K562 (cell line): ENCODE results near the gene PTK6. TPM values are rescaled to one million over a fixed set of nuclear protein-coding genes. Genes with fewer than 3 reads are reported as not detected.

Experiments
- ATF2 ChIP-seq: sonication (generic); formaldehyde crosslinking; IDR thresholded peaks from 2 replicates; pipeline ENCODE4 v1.8.1; 2022; ENCODE audit warnings: missing genetic modification reagents
- ATF7 ChIP-seq: fragments of 450-650 bp; IDR thresholded peaks from 2 replicates; pipeline ENCODE4 v1.7.1; 2014; ENCODE audit warnings: mild to moderate bottlenecking, moderate library complexity
- CREB1 ChIP-seq, 2 experiments: sonication (generic) in 1 of 2; formaldehyde crosslinking in 1 of 2; IDR thresholded peaks; 2 replicates each; pipeline versions ENCODE4 v1.6.1 to v1.8.0; 2012 to 2022; ENCODE audit warnings: inconsistent platforms in 1 of 2, mild to moderate bottlenecking in 1 of 2, missing genetic modification reagents in 1 of 2, moderate library complexity in 1 of 2
- CSDE1 ChIP-seq, 2 experiments: fragments of 450-650 bp; IDR thresholded peaks; 2 replicates each; pipeline ENCODE4 v1.6.1; 2016; ENCODE audit warnings: mild to moderate bottlenecking in 1 of 2
- DPF2 ChIP-seq: fragments of 450-650 bp; IDR thresholded peaks from 2 replicates; pipeline ENCODE4 v1.6.1; 2016
- GTF2E2 ChIP-seq: fragments of 200-800 bp; sonication (Bioruptor generic); IDR thresholded peaks from 2 replicates; pipeline ENCODE4 v1.6.1; 2016; ENCODE audit warnings: missing genetic modification characterization, missing compliant biosample characterization
- HLTF ChIP-seq: fragments of 450-650 bp; IDR thresholded peaks from 2 replicates; pipeline ENCODE4 v1.6.1; 2016
- IRF9 ChIP-seq: fragments of 450-650 bp; IDR thresholded peaks from 2 replicates; pipeline ENCODE4 v1.6.1; 2016; ENCODE audit warnings: missing biosample characterization, missing genetic modification characterization
- JUN ChIP-seq, 2 experiments: sonication (generic) in 1 of 2; formaldehyde crosslinking in 1 of 2; IDR thresholded peaks; 2 replicates each; pipeline versions ENCODE4 v1.6.1 to v1.8.0; 2012 to 2022; ENCODE audit warnings: borderline replicate concordance in 2 of 2, mild to moderate bottlenecking in 2 of 2, improper control_type of control experiment in 1 of 2, low read depth in 1 of 2, low read length in 1 of 2, missing genetic modification reagents in 1 of 2
- JUND ChIP-seq, 2 experiments: IDR thresholded peaks; 2 replicates in 1 of 2; 3 replicates in 1 of 2; pipeline ENCODE4 v1.6.1; 2011; ENCODE audit warnings: borderline replicate concordance in 2 of 2, low read depth in 2 of 2, low read length in 2 of 2, improper control_type of control experiment in 1 of 2, missing biosample characterization in 1 of 2, missing genetic modification characterization in 1 of 2, missing genetic modification reagents in 1 of 2
- L3MBTL2 ChIP-seq: fragments of 450-650 bp; IDR thresholded peaks from 2 replicates; pipeline ENCODE4 v1.6.1; 2016; ENCODE audit warnings: mild to moderate bottlenecking, moderate library complexity
- LARP7 ChIP-seq: fragments of 450-650 bp; IDR thresholded peaks from 2 replicates; pipeline ENCODE4 v1.6.1; 2016
- LCOR ChIP-seq: sonication (generic); formaldehyde crosslinking; IDR thresholded peaks from 2 replicates; pipeline ENCODE4 v1.8.0; 2022; ENCODE audit warnings: mild to moderate bottlenecking, missing genetic modification reagents
- MAX ChIP-seq: sonication (generic); formaldehyde crosslinking; IDR thresholded peaks from 2 replicates; pipeline ENCODE4 v1.9.0; 2022; ENCODE audit warnings: mild to moderate bottlenecking, missing genetic modification reagents
- NCOA6 ChIP-seq: fragments of 450-650 bp; IDR thresholded peaks from 2 replicates; pipeline ENCODE4 v1.6.1; 2017; ENCODE audit warnings: mild to moderate bottlenecking
- NFYB ChIP-seq: IDR thresholded peaks from 2 replicates; pipeline ENCODE4 v1.6.1; 2011; ENCODE audit warnings: mild to moderate bottlenecking, moderate library complexity; ENCODE audit not compliant: insufficient read length; ENCODE audit errors: extremely low read depth
- NR1H2 ChIP-seq: sonication (generic); formaldehyde crosslinking; IDR thresholded peaks from 2 replicates; pipeline ENCODE4 v1.4.0; 2020; ENCODE audit warnings: mild to moderate bottlenecking, missing genetic modification reagents
- PHB ChIP-seq: fragments of 250-450 bp; sonication (Bioruptor Pico); IDR thresholded peaks from 2 replicates; pipeline ENCODE4 v1.5.0; 2021
- SOX6 ChIP-seq: fragments of 450-650 bp; IDR thresholded peaks from 2 replicates; pipeline ENCODE4 v1.6.1; 2014; ENCODE audit warnings: mild to moderate bottlenecking
- SUPT5H ChIP-seq: fragments of 450-650 bp; IDR thresholded peaks from 2 replicates; pipeline ENCODE4 v1.6.1; 2016
- XRCC3 ChIP-seq: fragments of 450-650 bp; IDR thresholded peaks from 2 replicates; pipeline ENCODE4 v1.6.1; 2017; ENCODE audit warnings: mild to moderate bottlenecking, moderate library complexity
- ZBTB17 ChIP-seq: fragments of 450-650 bp; formaldehyde crosslinking; IDR thresholded peaks from 2 replicates; pipeline ENCODE4 v1.4.0; 2020; ENCODE audit warnings: mild to moderate bottlenecking
- ZBTB7A ChIP-seq: IDR thresholded peaks from 2 replicates; pipeline ENCODE4 v1.6.1; 2011; ENCODE audit warnings: low read depth, mild to moderate bottlenecking, low read length, moderate library complexity, borderline replicate concordance; ENCODE audit not compliant: control insufficient read depth
- ZNF134 ChIP-seq: fragments of 250-450 bp; sonication (Bioruptor Pico); conservative IDR thresholded peaks from 2 replicates; pipeline ENCODE4 v1.4.0; 2020
- ZNF354B ChIP-seq: fragments of 250-450 bp; sonication (Bioruptor Pico); IDR thresholded peaks from 2 replicates; pipeline ENCODE4 v1.4.0; 2020
- ZNF41 ChIP-seq: fragments of 250-450 bp; sonication (Bioruptor Pico); conservative IDR thresholded peaks from 2 replicates; pipeline ENCODE4 v1.4.0; 2020; ENCODE audit warnings: mild to moderate bottlenecking
- polyA plus RNA-seq, 8 experiments: library from polyadenylated mRNA; depleted of rRNA in 4 of 8; stranded (reverse) in 5 of 8; unstranded in 3 of 8; fragments of >200 nt; fragmentation: Nextera tagmentation in 2 of 8; fragmentation: Illumina TruSeq in 1 of 8; extraction: Ambion mirVana in 2 of 8; extraction: Trizol in 1 of 8; gene quantifications; 2 replicates each; pipeline versions ENCODE4 v1.2.1 to v1.2.3, GENCODE V29; 2011 to 2014; ENCODE audit warnings: inconsistent platforms in 1 of 8, missing spikeins in 1 of 8
- total RNA-seq, 7 experiments: library from RNA; depleted of rRNA in 6 of 7; stranded (reverse); fragments of >200 nt in 6 of 7; fragmentation: Illumina TruSeq in 2 of 7; extraction: Trizol in 2 of 7; gene quantifications; 2 replicates each; pipeline versions ENCODE4 v1.2.1 to v1.2.3, GENCODE V29; 2011 to 2021; ENCODE audit warnings: low replicate concordance in 1 of 7

PTK6 gene
- total and polyA plus RNA-seq, 9 of the 15 experiments (the other 6 are each of a cell fraction or from before 2014, with no cell fraction given), result 0.07 TPM; not detected in 8

- TF ChIP-seq JUN (IDR thresholded peaks at IDR 0.05; ENCODE audit: borderline replicate concordance, low read depth, low read length) (peak; percentile 53; the same call in 1 of the 2 replicates), JUN (CRISPR knock-in tag; IDR thresholded peaks at IDR 0.05; ENCODE audit: borderline replicate concordance) (peak; percentile 41; the same call in 1 of the 2 replicates), NCOA6 (no peak), CREB1 (IDR thresholded peaks at IDR 0.05) (no peak), CREB1 (CRISPR knock-in tag; IDR thresholded peaks at IDR 0.05) (peak; percentile 75; the same call in 1 of the 2 replicates), MAX (CRISPR knock-in tag) (peak; percentile 15; the same call in 1 of the 2 replicates), ZNF41 (CRISPR knock-in tag) (no peak), ZBTB7A (peak; percentile 14; the same call in 1 of the 2 replicates), SOX6 (no peak), JUND (IDR thresholded peaks at IDR 0.05; ENCODE audit: borderline replicate concordance, low read depth, low read length) (peak; percentile 77), JUND (tag; IDR thresholded peaks at IDR 0.05; ENCODE audit: borderline replicate concordance, low read depth, low read length) (peak; percentile 64; the same call in 2 of the 3 replicates), SUPT5H (no peak), NR1H2 (CRISPR knock-in tag) (no peak), ZBTB17 (CRISPR knock-in tag) (no peak), XRCC3 (no peak), ATF2 (CRISPR knock-in tag) (peak; percentile 91; the same call in 1 of the 2 replicates), PHB (CRISPR knock-in tag) (no peak), ATF7 (peak; percentile 97), IRF9 (no peak), ZNF134 (CRISPR knock-in tag) (no peak), L3MBTL2 (no peak), ZNF354B (no peak), DPF2 (no peak), LCOR (CRISPR knock-in tag) (no peak), GTF2E2 (tag) (no peak), CSDE1 (IDR thresholded peaks at IDR 0.05) (no peak), HLTF (no peak), NFYB (peak; percentile 23), LARP7 (no peak)
Observed at GRCh38 chr20:63501818-63502670, 35.1 kb downstream of the PTK6 start (continued).
